AG09319 (cell line): Measurements from ENCODE around the gene NEK8.

Experiments used
- DNase-seq: peaks from one replicate; pipeline ENCODE4 v3.0.0-alpha.2; 2010; ENCODE audit warnings: low read depth; ENCODE audit errors: extremely low read depth
- TF ChIP-seq, protein P1 (sequence below): IDR thresholded peaks from 2 replicates; pipeline ENCODE4 v1.5.1; 2011; ENCODE audit warnings: low read depth, mild to moderate bottlenecking, inconsistent platforms, low read length, moderate library complexity

Gene NEK8

DNA sequence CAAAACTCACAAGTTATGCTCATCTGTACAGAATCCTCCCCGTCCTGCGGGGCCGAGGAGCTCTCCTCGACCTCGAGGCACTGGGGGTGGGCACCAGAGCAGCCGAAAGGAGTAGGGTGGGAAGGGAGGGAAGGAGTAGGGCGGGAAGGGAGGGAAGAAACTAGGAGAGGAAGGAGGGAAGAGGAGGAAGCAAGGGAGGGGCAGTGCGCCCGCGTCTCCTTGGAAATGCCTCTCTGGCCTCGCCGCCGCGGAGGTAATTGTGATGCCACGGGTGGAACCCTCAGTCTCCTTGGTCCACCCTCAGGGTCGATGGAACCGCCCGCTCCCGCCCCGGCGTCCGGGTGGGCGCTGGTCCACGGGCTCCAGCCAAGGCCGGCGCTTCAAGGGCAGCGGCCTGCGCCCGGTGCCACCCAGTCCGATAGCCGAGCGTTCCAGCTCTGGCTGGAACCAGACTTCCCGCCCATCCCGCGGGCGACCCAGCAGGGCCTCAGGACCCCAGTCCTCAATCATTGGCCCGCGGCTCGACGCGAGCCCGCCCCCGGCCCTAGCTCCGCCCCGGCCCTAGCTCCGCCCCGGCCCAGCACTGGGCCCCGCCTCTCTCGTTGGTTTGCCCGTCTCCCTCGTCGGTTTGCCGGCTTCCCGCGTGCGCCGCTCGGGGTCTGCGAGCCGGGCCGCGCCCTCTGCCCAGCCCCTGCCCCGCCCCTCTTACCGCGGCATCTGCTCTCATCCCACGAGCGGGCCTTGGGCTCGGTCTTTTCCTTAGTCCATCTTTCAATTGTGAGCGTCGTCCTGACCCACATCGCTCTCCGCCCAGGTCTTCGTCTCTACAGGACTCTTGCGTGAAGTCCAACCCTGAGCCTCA is 17.5 kb upstream of the NEK8 start:
- peak; percentile 75 for DNase-seq
- TF ChIP-seq, protein P1, sequence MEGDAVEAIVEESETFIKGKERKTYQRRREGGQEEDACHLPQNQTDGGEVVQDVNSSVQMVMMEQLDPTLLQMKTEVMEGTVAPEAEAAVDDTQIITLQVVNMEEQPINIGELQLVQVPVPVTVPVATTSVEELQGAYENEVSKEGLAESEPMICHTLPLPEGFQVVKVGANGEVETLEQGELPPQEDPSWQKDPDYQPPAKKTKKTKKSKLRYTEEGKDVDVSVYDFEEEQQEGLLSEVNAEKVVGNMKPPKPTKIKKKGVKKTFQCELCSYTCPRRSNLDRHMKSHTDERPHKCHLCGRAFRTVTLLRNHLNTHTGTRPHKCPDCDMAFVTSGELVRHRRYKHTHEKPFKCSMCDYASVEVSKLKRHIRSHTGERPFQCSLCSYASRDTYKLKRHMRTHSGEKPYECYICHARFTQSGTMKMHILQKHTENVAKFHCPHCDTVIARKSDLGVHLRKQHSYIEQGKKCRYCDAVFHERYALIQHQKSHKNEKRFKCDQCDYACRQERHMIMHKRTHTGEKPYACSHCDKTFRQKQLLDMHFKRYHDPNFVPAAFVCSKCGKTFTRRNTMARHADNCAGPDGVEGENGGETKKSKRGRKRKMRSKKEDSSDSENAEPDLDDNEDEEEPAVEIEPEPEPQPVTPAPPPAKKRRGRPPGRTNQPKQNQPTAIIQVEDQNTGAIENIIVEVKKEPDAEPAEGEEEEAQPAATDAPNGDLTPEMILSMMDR = no peak

- no peak for DNase-seq
- TF ChIP-seq, protein P1 = no peak
Measured at GRCh38 chr17:28711723-28712031, 16.9 kb upstream of the NEK8 start, which contains the start of gene PROCA1. TSS of gene PROCA1 (minus strand) at chr17:28711888. CDS start at chr17:28711660, 228 bp downstream.

GRCh38 chr17:28712032-28712704 is 16.4 kb upstream of the NEK8 start:
- TF ChIP-seq, protein P1 = no peak
- DNase-seq = no peak

- DNase-seq = no peak
- TF ChIP-seq, protein P1 = no peak
Measured at GRCh38 chr17:28712705-28713415, 15.7 kb upstream of the NEK8 start.

GRCh38 chr17:28714281-28714680 is 14.3 kb upstream of the NEK8 start:
- TF ChIP-seq, protein P1 = no peak
- DNase-seq = no peak

- TF ChIP-seq, protein P1 = no peak
- no peak for DNase-seq
Measured at GRCh38 chr17:28715217-28715616, 13.4 kb upstream of the NEK8 start.
